Ascending aorta (tissue), 2 donors: Measurements from ENCODE around the gene FBXL2. TPM values are rescaled to one million over a fixed set of nuclear protein-coding genes. Genes with fewer than 3 reads are reported as not detected.

ENCODE experiments used
- DNase-seq, 2 donors: peaks; one replicate each; pipeline ENCODE4 v3.0.0-alpha.2; 2019; ENCODE audit warnings: low spot score in 2 of 2
- H3K27ac ChIP-seq, 2 donors: fragments of 200-600 bp; sonication (generic); one replicate each; pipeline ENCODE4 v1.5.1; 2016 to 2017; ENCODE audit warnings: mild to moderate bottlenecking in 1 of 2
- H3K27me3 ChIP-seq: fragments of 200-600 bp; sonication (generic); one replicate; pipeline ENCODE4 v1.5.1; 2017
- H3K36me3 ChIP-seq, 2 donors: fragments of 200-600 bp; sonication (generic); one replicate each; pipeline ENCODE4 v1.5.1; 2016
- H3K4me1 ChIP-seq, 2 donors: fragments of 200-600 bp; sonication (generic); one replicate each; pipeline ENCODE4 v1.5.1; 2016 to 2017; ENCODE audit warnings: mild to moderate bottlenecking in 1 of 2
- H3K4me3 ChIP-seq, 2 donors: fragments of 200-600 bp; sonication (generic); one replicate each; pipeline ENCODE4 v1.5.1; 2016 to 2017; ENCODE audit warnings: mild to moderate bottlenecking in 1 of 2
- H3K9me3 ChIP-seq, 2 donors: fragments of 200-600 bp; sonication (generic); one replicate each; pipeline ENCODE4 v1.5.1; 2016
- intact Hi-C: fragments of 100-400 bp; cut with DNase I; formaldehyde crosslinking; loops from one replicate; pipeline ENCODE4 v1.15.1; 2023
- total RNA-seq: library from RNA; depleted of rRNA; stranded (reverse); fragments of >200 nt; gene quantifications from one replicate; pipeline ENCODE4 v1.1.0, GENCODE V29; 2016
- TF ChIP-seq, protein P1 (sequence below), 3 experiments: fragments of 200-600 bp in 2 of 3; fragments of 450-650 bp in 1 of 3; sonication (generic) in 2 of 3; IDR thresholded peaks; one replicate each; pipeline ENCODE4 v1.5.1; 2016 to 2019; ENCODE audit warnings: antibody characterized with exemption in 3 of 3, mild to moderate bottlenecking in 1 of 3, moderate library complexity in 1 of 3

Gene FBXL2
- total RNA-seq, 1 donor from 2014 or later = 33.4 TPM

GRCh38 chr3:33287672-33288282, 10.5 kb downstream of the FBXL2 start:
- no peak overlapping the region for H3K27ac ChIP-seq
- H3K27me3 ChIP-seq = no peaks in the 10 kb centered on the region
- H3K9me3 ChIP-seq = peaks cover 12 to 37% of the 10 kb centered on the region in 2 donors
- no peak overlapping the region for H3K4me3 ChIP-seq
- intact Hi-C loops = no loop called here
- TF ChIP-seq, protein P1, sequence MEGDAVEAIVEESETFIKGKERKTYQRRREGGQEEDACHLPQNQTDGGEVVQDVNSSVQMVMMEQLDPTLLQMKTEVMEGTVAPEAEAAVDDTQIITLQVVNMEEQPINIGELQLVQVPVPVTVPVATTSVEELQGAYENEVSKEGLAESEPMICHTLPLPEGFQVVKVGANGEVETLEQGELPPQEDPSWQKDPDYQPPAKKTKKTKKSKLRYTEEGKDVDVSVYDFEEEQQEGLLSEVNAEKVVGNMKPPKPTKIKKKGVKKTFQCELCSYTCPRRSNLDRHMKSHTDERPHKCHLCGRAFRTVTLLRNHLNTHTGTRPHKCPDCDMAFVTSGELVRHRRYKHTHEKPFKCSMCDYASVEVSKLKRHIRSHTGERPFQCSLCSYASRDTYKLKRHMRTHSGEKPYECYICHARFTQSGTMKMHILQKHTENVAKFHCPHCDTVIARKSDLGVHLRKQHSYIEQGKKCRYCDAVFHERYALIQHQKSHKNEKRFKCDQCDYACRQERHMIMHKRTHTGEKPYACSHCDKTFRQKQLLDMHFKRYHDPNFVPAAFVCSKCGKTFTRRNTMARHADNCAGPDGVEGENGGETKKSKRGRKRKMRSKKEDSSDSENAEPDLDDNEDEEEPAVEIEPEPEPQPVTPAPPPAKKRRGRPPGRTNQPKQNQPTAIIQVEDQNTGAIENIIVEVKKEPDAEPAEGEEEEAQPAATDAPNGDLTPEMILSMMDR (IDR thresholded peaks at IDR 0.05) = no peak
- no peaks in the 10 kb centered on the region for H3K4me1 ChIP-seq
- no peak for DNase-seq
- peaks cover 4 to 5% of the 10 kb centered on the region in 2 donors for H3K36me3 ChIP-seq

DNA sequence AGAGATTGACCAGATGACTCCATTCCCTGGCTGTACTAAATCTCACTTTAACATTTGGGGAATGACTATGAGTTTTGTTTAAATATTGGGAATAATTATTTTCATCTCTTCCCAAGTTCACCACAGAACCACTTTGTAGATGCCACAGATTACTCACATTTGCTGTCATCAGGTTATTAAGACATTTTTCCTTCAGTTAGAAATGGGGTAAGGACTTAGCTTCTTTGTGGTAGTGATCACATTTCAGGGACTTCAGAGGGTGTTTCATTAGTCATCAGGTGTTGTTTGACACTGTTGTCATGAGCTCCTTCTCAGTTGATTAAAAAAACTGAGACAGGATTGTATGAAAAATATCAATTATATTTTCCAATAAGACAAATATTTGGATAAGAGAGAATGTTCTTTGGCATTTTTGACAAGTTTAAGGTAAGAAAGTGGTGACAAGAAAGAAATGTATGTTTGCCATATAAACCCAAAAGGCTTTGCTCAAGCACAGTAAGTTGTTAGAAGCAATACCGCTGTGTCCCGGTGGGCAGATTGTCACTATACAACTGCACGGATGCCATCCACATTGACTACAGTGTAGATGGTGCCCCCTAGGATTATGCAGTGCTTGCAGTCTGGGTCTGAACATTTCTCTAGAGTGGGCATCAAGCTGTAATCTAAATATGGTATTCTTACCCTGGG, 22.3 kb downstream of the FBXL2 start:
- TF ChIP-seq, protein P1 (IDR thresholded peaks at IDR 0.05) = no peak
- Histone ChIP-seq H3K4me1 (peaks cover 0 to 8% of the 10 kb centered on the region in 2 donors), H3K27ac (peak overlapping the region; percentile 76 to 78)

DNA sequence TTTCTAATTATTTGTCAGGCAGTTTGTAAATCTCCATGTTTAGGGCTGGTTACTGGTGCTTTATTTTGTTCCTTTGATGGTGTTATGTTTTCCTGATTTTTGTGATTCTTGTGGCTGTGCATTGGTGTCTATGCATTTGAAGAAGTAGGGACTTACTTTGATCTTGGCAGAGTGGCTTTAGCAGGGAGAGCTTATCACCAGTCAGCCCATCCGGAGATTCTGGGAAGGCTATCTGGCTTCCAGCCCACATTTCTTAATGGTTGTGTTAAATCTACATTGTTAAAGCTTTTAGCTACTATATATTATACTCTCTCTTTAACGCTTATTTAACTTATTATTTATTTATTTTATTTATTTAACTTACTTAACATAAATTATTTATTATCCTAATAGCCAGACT, 35.1 kb downstream of the FBXL2 start:
- Histone ChIP-seq H3K27me3 (no peaks in the 10 kb centered on the region), H3K9me3 (peaks cover 4 to 15% of the 10 kb centered on the region in 2 donors), H3K36me3 (peaks cover 4 to 18% of the 10 kb centered on the region in 2 donors), H3K4me3 (no peak overlapping the region), H3K4me1 (no peaks in the 10 kb centered on the region), H3K27ac (no peak overlapping the region)
- intact Hi-C loops = no loop called here
- TF ChIP-seq, protein P1 (IDR thresholded peaks at IDR 0.05) = no peak
- no peak for DNase-seq

More for the DNA sequence above, 22.3 kb downstream of the FBXL2 start:
- H3K9me3 ChIP-seq = no peaks in the 10 kb centered on the region
- H3K27me3 ChIP-seq = no peaks in the 10 kb centered on the region
- no peaks in the 10 kb centered on the region for H3K36me3 ChIP-seq
- H3K4me3 ChIP-seq = no peak overlapping the region
- DNase-seq = no peak
- intact Hi-C loops = loop anchor here (2.0 kb wide), 1 partner anchor 23 kb away; the partner anchor contains the start of gene FBXL2

GRCh38 chr3:33313331-33313730, 36.1 kb downstream of the FBXL2 start:
- intact Hi-C loops = no loop called here
- TF ChIP-seq, protein P1 (IDR thresholded peaks at IDR 0.05) = no peak
- no peak overlapping the region for H3K4me3 ChIP-seq
- H3K36me3 ChIP-seq = peaks cover 4 to 18% of the 10 kb centered on the region in 2 donors
- peaks cover 4 to 15% of the 10 kb centered on the region in 2 donors for H3K9me3 ChIP-seq
- no peaks in the 10 kb centered on the region for H3K4me1 ChIP-seq
- H3K27me3 ChIP-seq = no peaks in the 10 kb centered on the region
- H3K27ac ChIP-seq = no peak overlapping the region
- no peak for DNase-seq

DNA sequence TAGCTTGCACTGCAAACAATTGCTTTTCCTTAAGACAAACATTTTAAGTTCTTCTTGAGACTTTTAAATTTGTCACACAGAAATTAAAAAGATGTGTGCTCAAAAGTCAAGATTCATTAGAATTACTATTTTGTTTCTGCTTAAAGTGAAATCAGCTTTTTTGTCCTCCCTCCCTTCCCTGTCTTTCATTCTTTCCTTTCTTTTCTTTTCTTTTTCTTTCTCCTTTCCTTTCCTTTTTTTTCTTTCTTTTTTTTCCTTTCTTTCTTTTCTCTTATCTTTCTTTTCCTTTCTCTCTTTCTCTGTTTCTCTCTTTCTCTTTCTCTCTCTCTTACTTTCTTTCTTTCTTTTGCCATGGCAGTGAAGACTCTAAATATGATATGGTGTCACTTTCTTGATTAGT, 37.8 kb downstream of the FBXL2 start:
- Histone ChIP-seq H3K9me3 (peaks cover 4 to 14% of the 10 kb centered on the region in 2 donors), H3K4me1 (no peaks in the 10 kb centered on the region), H3K4me3 (no peak overlapping the region), H3K27ac (no peak overlapping the region), H3K27me3 (no peaks in the 10 kb centered on the region), H3K36me3 (peaks cover 4 to 18% of the 10 kb centered on the region in 2 donors)
- intact Hi-C loops = no loop called here
- no peak for DNase-seq
- TF ChIP-seq, protein P1 (IDR thresholded peaks at IDR 0.05) = no peak
